CD4-positive, alpha-beta T cell treated with Interleukin-12 subunit alpha and Interleukin-12 subunit beta, for 1 hour (primary cell): Measurements from ENCODE around the gene DENND2A.
"Not testable (repeated sequence)": the region's sequence is repeated elsewhere in the genome, so short reads cannot be mapped to it uniquely, and the experiment has no call there.

Experiments used
- DNase-seq: peaks from one replicate; pipeline ENCODE4 v3.0.0-alpha.2; 2020

The DENND2A gene

GRCh38 chr7:140645166-140645900 lies 4.7 kb upstream of the DENND2A start:
- DNase-seq = no peak

GRCh38 chr7:140644761-140645160 lies 4.1 kb upstream of the DENND2A start:
- DNase-seq = not testable (repeated sequence)

GRCh38 chr7:140643416-140643815 lies 2.8 kb upstream of the DENND2A start:
- no peak for DNase-seq

GRCh38 chr7:140641524-140642195 lies 1.0 kb upstream of the DENND2A start:
- no peak for DNase-seq

GRCh38 chr7:140640060-140640637 lies 464 bp downstream of the DENND2A start:
- DNase-seq = no peak

- no peak for DNase-seq
Measured at GRCh38 chr7:140639366-140640053, 1.1 kb downstream of the DENND2A start.

GRCh38 chr7:140638173-140638791 lies 2.3 kb downstream of the DENND2A start:
- DNase-seq = no peak

GRCh38 chr7:140637400-140637799 lies 3.2 kb downstream of the DENND2A start:
- no peak for DNase-seq

GRCh38 chr7:140635816-140636215 lies 4.8 kb downstream of the DENND2A start:
- no peak for DNase-seq

- no peak for DNase-seq
Measured at GRCh38 chr7:140635345-140635744, 5.3 kb downstream of the DENND2A start.

GRCh38 chr7:140631602-140632001 lies 9.0 kb downstream of the DENND2A start:
- DNase-seq = no peak

- DNase-seq = no peak
Measured at GRCh38 chr7:140631021-140631420, 9.6 kb downstream of the DENND2A start.

- no peak for DNase-seq
Measured at GRCh38 chr7:140625908-140626868, 14.4 kb downstream of the DENND2A start.

- DNase-seq = not testable (repeated sequence)
Measured at GRCh38 chr7:140625192-140625558, 15.4 kb downstream of the DENND2A start.

GRCh38 chr7:140624392-140625191 lies 16.0 kb downstream of the DENND2A start:
- no peak for DNase-seq

- no peak for DNase-seq
Measured at GRCh38 chr7:140623980-140624379, 16.6 kb downstream of the DENND2A start.

- no peak for DNase-seq
Measured at GRCh38 chr7:140621401-140622021, 19.1 kb downstream of the DENND2A start.

- not testable (repeated sequence) for DNase-seq
Measured at GRCh38 chr7:140619915-140620510, 20.6 kb downstream of the DENND2A start.

GRCh38 chr7:140619176-140619575 lies 21.4 kb downstream of the DENND2A start:
- no peak for DNase-seq

- no peak for DNase-seq
Measured at GRCh38 chr7:140618306-140618705, 22.3 kb downstream of the DENND2A start.
